Measurements from ENCODE around the gene FOLR3. TPM values are rescaled to one million over a fixed set of nuclear protein-coding genes. Genes with fewer than 3 reads are reported as not detected.
"Not testable (repeated sequence)": the region's sequence is repeated elsewhere in the genome, so short reads cannot be mapped to it uniquely, and the experiment has no call there.

FOLR3 gene
- total RNA-seq, 5 donors from 2014 or later (not counting 1 experiment from before 2014, with no cell fraction given): not detected

- Histone ChIP-seq H3K4me3 (ENCODE audit: control insufficient read depth in 1 of 2, extremely low read depth in 1 of 2, low read length in 1 of 2) (no peak overlapping the region), H3K27me3 (replicated peaks in 1 of 2; ENCODE audit: control insufficient read depth in 2 of 2, extremely low read depth in 1 of 2, insufficient read depth in 2 of 2, low read length in 1 of 2) (peaks cover 0 to 30% of the 10 kb centered on the region in 2 experiments), H3K4me1 (ENCODE audit: control insufficient read depth in 1 of 2, extremely low read depth in 1 of 2, insufficient read depth in 2 of 2, low read length in 2 of 2) (no peaks in the 10 kb centered on the region), H3K9me3 (no peaks in the 10 kb centered on the region), H3K36me3 (ENCODE audit: control insufficient read depth in 2 of 2, extremely low read depth in 1 of 2, insufficient read depth in 1 of 2, low read length in 1 of 2) (no peaks in the 10 kb centered on the region), H3K27ac (ENCODE audit: low read length) (no peak overlapping the region)
- DNase-seq: no peak
- H3K4me3 Mint-ChIP-seq: no peak overlapping the region
- WGBS (ENCODE audit: insufficient coverage): 89% methylated on average over 9 of the region's 16 CpGs
- no peak overlapping the region for H3K27ac Mint-ChIP-seq
- H3K36me3 Mint-ChIP-seq: no peaks in the 10 kb centered on the region
- ChIA-PET POLR2A (no interaction called here), CTCF (no interaction called here)
- peaks cover 25 to 44% of the 10 kb centered on the region in 2 donors for H3K27me3 Mint-ChIP-seq
- no peak for ATAC-seq (replicated peaks in 1 of 4)
- H3K9me3 Mint-ChIP-seq: no peaks in the 10 kb centered on the region
- no peaks in the 10 kb centered on the region for H3K4me1 Mint-ChIP-seq
Observed at GRCh38 chr11:72162891-72163492, 27.5 kb downstream of the FOLR3 start.

GRCh38 chr11:72164187-72164586 lies 28.7 kb downstream of the FOLR3 start:
- H3K4me1 Mint-ChIP-seq; H3K27ac Mint-ChIP-seq; DNase-seq; H3K9me3 Mint-ChIP-seq; H3K36me3 ChIP-seq (ENCODE audit: control insufficient read depth in 2 of 2, extremely low read depth in 1 of 2, insufficient read depth in 1 of 2, low read length in 1 of 2); CTCF ChIA-PET; H3K27ac ChIP-seq (ENCODE audit: low read length); H3K4me1 ChIP-seq (ENCODE audit: control insufficient read depth in 1 of 2, extremely low read depth in 1 of 2, insufficient read depth in 2 of 2, low read length in 2 of 2); H3K9me3 ChIP-seq; POLR2A ChIA-PET; H3K4me3 Mint-ChIP-seq; H3K4me3 ChIP-seq (ENCODE audit: control insufficient read depth in 1 of 2, extremely low read depth in 1 of 2, low read length in 1 of 2); H3K36me3 Mint-ChIP-seq; ATAC-seq (replicated peaks in 1 of 4): not testable (repeated sequence)
- H3K27me3 ChIP-seq (replicated peaks in 1 of 2; ENCODE audit: control insufficient read depth in 2 of 2, extremely low read depth in 1 of 2, insufficient read depth in 2 of 2, low read length in 1 of 2): peaks cover 0 to 21% of the 10 kb centered on the region in 2 experiments
- peaks cover 20 to 34% of the 10 kb centered on the region in 2 donors for H3K27me3 Mint-ChIP-seq
- no CpG with 5 or more reads among the region's 3 CpGs for WGBS (ENCODE audit: insufficient coverage)

GRCh38 chr11:72169046-72169555 lies 33.6 kb downstream of the FOLR3 start:
- H3K9me3 Mint-ChIP-seq; H3K36me3 Mint-ChIP-seq; H3K27me3 Mint-ChIP-seq; H3K4me3 ChIP-seq (ENCODE audit: control insufficient read depth in 1 of 2, extremely low read depth in 1 of 2, low read length in 1 of 2); H3K9me3 ChIP-seq; H3K27ac Mint-ChIP-seq; H3K36me3 ChIP-seq (ENCODE audit: control insufficient read depth in 2 of 2, extremely low read depth in 1 of 2, insufficient read depth in 1 of 2, low read length in 1 of 2); CTCF ChIA-PET; H3K4me1 Mint-ChIP-seq; H3K4me3 Mint-ChIP-seq; H3K27ac ChIP-seq (ENCODE audit: low read length); ATAC-seq (replicated peaks in 1 of 4); H3K27me3 ChIP-seq (replicated peaks in 1 of 2; ENCODE audit: control insufficient read depth in 2 of 2, extremely low read depth in 1 of 2, insufficient read depth in 2 of 2, low read length in 1 of 2); POLR2A ChIA-PET; DNase-seq; H3K4me1 ChIP-seq (ENCODE audit: control insufficient read depth in 1 of 2, extremely low read depth in 1 of 2, insufficient read depth in 2 of 2, low read length in 2 of 2): not testable (repeated sequence)
- WGBS (ENCODE audit: insufficient coverage): 100% methylated on average over 2 of the region's 5 CpGs

GRCh38 chr11:72169754-72170153 lies 34.2 kb downstream of the FOLR3 start:
- H3K9me3 Mint-ChIP-seq; POLR2A ChIA-PET; H3K27me3 Mint-ChIP-seq; H3K9me3 ChIP-seq; H3K27me3 ChIP-seq (replicated peaks in 1 of 2; ENCODE audit: control insufficient read depth in 2 of 2, extremely low read depth in 1 of 2, insufficient read depth in 2 of 2, low read length in 1 of 2); H3K36me3 ChIP-seq (ENCODE audit: control insufficient read depth in 2 of 2, extremely low read depth in 1 of 2, insufficient read depth in 1 of 2, low read length in 1 of 2); H3K4me3 Mint-ChIP-seq; H3K36me3 Mint-ChIP-seq; H3K4me3 ChIP-seq (ENCODE audit: control insufficient read depth in 1 of 2, extremely low read depth in 1 of 2, low read length in 1 of 2); DNase-seq; H3K4me1 ChIP-seq (ENCODE audit: control insufficient read depth in 1 of 2, extremely low read depth in 1 of 2, insufficient read depth in 2 of 2, low read length in 2 of 2); H3K27ac ChIP-seq (ENCODE audit: low read length); CTCF ChIA-PET; H3K27ac Mint-ChIP-seq; H3K4me1 Mint-ChIP-seq; ATAC-seq (replicated peaks in 1 of 4): not testable (repeated sequence)
- WGBS (ENCODE audit: insufficient coverage): no CpG with 5 or more reads among the region's 3 CpGs

- H3K4me1 Mint-ChIP-seq; H3K4me3 ChIP-seq (ENCODE audit: control insufficient read depth in 1 of 2, extremely low read depth in 1 of 2, low read length in 1 of 2); ATAC-seq (replicated peaks in 1 of 4); DNase-seq; H3K27ac ChIP-seq (ENCODE audit: low read length); H3K36me3 Mint-ChIP-seq; H3K36me3 ChIP-seq (ENCODE audit: control insufficient read depth in 2 of 2, extremely low read depth in 1 of 2, insufficient read depth in 1 of 2, low read length in 1 of 2); H3K4me1 ChIP-seq (ENCODE audit: control insufficient read depth in 1 of 2, extremely low read depth in 1 of 2, insufficient read depth in 2 of 2, low read length in 2 of 2); H3K4me3 Mint-ChIP-seq; CTCF ChIA-PET; H3K27ac Mint-ChIP-seq; H3K9me3 ChIP-seq; H3K9me3 Mint-ChIP-seq; H3K27me3 ChIP-seq (replicated peaks in 1 of 2; ENCODE audit: control insufficient read depth in 2 of 2, extremely low read depth in 1 of 2, insufficient read depth in 2 of 2, low read length in 1 of 2); POLR2A ChIA-PET: not testable (repeated sequence)
- peaks cover 0 to 10% of the 10 kb centered on the region in 2 donors for H3K27me3 Mint-ChIP-seq
- no CpG with 5 or more reads among the region's 4 CpGs for WGBS (ENCODE audit: insufficient coverage)
Observed at GRCh38 chr11:72172043-72172442, 36.5 kb downstream of the FOLR3 start.

GRCh38 chr11:72173291-72173690 lies 37.8 kb downstream of the FOLR3 start:
- Histone ChIP-seq H3K27me3 (replicated peaks in 1 of 2; ENCODE audit: control insufficient read depth in 2 of 2, extremely low read depth in 1 of 2, insufficient read depth in 2 of 2, low read length in 1 of 2) (peaks cover 0 to 11% of the 10 kb centered on the region in 2 experiments), H3K4me3 (ENCODE audit: control insufficient read depth in 1 of 2, extremely low read depth in 1 of 2, low read length in 1 of 2) (no peak overlapping the region), H3K4me1 (ENCODE audit: control insufficient read depth in 1 of 2, extremely low read depth in 1 of 2, insufficient read depth in 2 of 2, low read length in 2 of 2) (no peaks in the 10 kb centered on the region), H3K36me3 (ENCODE audit: control insufficient read depth in 2 of 2, extremely low read depth in 1 of 2, insufficient read depth in 1 of 2, low read length in 1 of 2) (no peaks in the 10 kb centered on the region), H3K27ac (ENCODE audit: low read length) (no peak overlapping the region), H3K9me3 (no peaks in the 10 kb centered on the region)
- WGBS (ENCODE audit: insufficient coverage): 80% methylated on average over 1 of the region's 3 CpGs
- H3K4me1 Mint-ChIP-seq: peaks cover 0 to 3% (median 0%) of the 10 kb centered on the region in 3 donors
- no peak overlapping the region for H3K4me3 Mint-ChIP-seq
- CTCF ChIA-PET: no interaction called here
- ATAC-seq (replicated peaks in 1 of 4) (no peak), DNase-seq (no peak)
- no peak overlapping the region for H3K27ac Mint-ChIP-seq
- H3K36me3 Mint-ChIP-seq: no peaks in the 10 kb centered on the region
- H3K9me3 Mint-ChIP-seq: no peaks in the 10 kb centered on the region
- POLR2A ChIA-PET: no interaction called here
- H3K27me3 Mint-ChIP-seq: peaks cover 0 to 17% of the 10 kb centered on the region in 2 donors
